PFSK-1 (cell line): ENCODE data around the gene COL21A1.

Experiments
- FOXP2 ChIP-seq: optimal IDR thresholded peaks from 2 replicates; pipeline ENCODE3; 2011; ENCODE audit warnings: borderline replicate concordance, control low read depth, inconsistent platforms; ENCODE audit not compliant: insufficient read depth; ENCODE audit errors: extremely low read length, extremely low read depth
- POLR2AphosphoS5 ChIP-seq: IDR thresholded peaks from 2 replicates; pipeline ENCODE4 v1.6.1; 2012; ENCODE audit warnings: low read depth, mild to moderate bottlenecking, control low read depth, low read length, moderate library complexity
- SIN3A ChIP-seq: IDR thresholded peaks from 2 replicates; pipeline ENCODE4 v1.6.1; 2012; ENCODE audit warnings: mild to moderate bottlenecking, low read length, moderate library complexity, borderline replicate concordance; ENCODE audit not compliant: insufficient read depth
- TAF1 ChIP-seq: IDR thresholded peaks from 2 replicates; pipeline ENCODE4 v1.6.1; 2012; ENCODE audit warnings: low read length, control low read depth, borderline replicate concordance; ENCODE audit not compliant: insufficient read depth
- TF ChIP-seq, protein P1 (sequence below), 2 experiments: IDR thresholded peaks; 2 replicates each; pipeline versions ENCODE4 v1.6.1 to v1.8.0; 2011 to 2012; ENCODE audit warnings: low read depth in 2 of 2, low read length in 2 of 2, control low read depth in 1 of 2, inconsistent platforms in 1 of 2, mild to moderate bottlenecking in 1 of 2, moderate library complexity in 1 of 2; ENCODE audit not compliant: insufficient read depth in 1 of 2

DNA sequence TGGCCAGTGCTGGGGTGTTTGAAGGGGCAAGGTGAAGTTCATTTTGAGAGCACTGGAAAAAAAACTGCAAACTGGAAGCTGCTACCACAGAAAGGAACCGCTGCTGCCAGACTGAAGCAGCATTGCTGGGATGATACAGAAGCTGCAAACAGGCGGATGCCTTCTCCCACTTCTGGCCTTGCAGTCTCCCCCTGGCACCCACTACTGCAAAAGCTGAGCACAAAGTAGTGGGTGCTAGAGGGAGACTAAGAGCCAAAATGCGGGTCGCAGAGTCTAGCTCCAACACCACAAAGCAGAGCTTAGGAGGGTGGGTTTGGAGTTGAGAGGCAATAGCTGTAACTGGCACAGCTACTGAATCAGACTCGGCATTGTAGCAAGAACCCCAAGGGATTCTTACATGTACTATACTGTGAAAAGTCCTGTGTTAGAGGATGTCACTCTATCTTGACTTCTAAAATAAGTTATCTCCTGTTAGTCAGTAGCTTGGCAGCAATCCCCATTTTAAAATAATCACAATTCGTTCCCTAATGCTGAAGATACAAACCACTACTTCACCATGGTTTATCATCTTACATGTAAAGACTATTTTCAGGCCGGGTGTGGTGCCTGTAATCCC, 44.0 kb upstream of the COL21A1 start:
- TF ChIP-seq, protein P1, sequence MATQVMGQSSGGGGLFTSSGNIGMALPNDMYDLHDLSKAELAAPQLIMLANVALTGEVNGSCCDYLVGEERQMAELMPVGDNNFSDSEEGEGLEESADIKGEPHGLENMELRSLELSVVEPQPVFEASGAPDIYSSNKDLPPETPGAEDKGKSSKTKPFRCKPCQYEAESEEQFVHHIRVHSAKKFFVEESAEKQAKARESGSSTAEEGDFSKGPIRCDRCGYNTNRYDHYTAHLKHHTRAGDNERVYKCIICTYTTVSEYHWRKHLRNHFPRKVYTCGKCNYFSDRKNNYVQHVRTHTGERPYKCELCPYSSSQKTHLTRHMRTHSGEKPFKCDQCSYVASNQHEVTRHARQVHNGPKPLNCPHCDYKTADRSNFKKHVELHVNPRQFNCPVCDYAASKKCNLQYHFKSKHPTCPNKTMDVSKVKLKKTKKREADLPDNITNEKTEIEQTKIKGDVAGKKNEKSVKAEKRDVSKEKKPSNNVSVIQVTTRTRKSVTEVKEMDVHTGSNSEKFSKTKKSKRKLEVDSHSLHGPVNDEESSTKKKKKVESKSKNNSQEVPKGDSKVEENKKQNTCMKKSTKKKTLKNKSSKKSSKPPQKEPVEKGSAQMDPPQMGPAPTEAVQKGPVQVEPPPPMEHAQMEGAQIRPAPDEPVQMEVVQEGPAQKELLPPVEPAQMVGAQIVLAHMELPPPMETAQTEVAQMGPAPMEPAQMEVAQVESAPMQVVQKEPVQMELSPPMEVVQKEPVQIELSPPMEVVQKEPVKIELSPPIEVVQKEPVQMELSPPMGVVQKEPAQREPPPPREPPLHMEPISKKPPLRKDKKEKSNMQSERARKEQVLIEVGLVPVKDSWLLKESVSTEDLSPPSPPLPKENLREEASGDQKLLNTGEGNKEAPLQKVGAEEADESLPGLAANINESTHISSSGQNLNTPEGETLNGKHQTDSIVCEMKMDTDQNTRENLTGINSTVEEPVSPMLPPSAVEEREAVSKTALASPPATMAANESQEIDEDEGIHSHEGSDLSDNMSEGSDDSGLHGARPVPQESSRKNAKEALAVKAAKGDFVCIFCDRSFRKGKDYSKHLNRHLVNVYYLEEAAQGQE (IDR thresholded peaks at IDR 0.05; ENCODE audit: insufficient read depth in 1 of 2, low read depth in 2 of 2, low read length in 2 of 2) = no peak
- no peak for TF ChIP-seq SIN3A
- TF ChIP-seq TAF1 = no peak
- TF ChIP-seq FOXP2 = no peak
- TF ChIP-seq POLR2AphosphoS5 = no peak
